ENCODE results near the gene PIGL.
"Not testable (repeated sequence)": the region's sequence is repeated elsewhere in the genome, so short reads cannot be mapped to it uniquely, and the experiment has no call there.

PIGL gene

GRCh38 chr17:16304830-16305229, 87.8 kb downstream of the PIGL start:
- DNase-seq: no peak

GRCh38 chr17:16306211-16306610, 89.2 kb downstream of the PIGL start:
- DNase-seq: no peak

- DNase-seq: not testable (repeated sequence)
Measured at GRCh38 chr17:16312061-16312460, 95.1 kb downstream of the PIGL start.

- no peak for DNase-seq
Measured at GRCh38 chr17:16313139-16314090, 96.4 kb downstream of the PIGL start.

GRCh38 chr17:16314189-16314588, 97.2 kb downstream of the PIGL start:
- DNase-seq: no peak

GRCh38 chr17:16314859-16315258, 97.8 kb downstream of the PIGL start:
- DNase-seq: no peak

GRCh38 chr17:16319969-16320368, 103.0 kb downstream of the PIGL start:
- no peak for DNase-seq

- no peak for DNase-seq
Measured at GRCh38 chr17:16322636-16323035, 105.6 kb downstream of the PIGL start.

GRCh38 chr17:16325964-16326363, 109.0 kb downstream of the PIGL start:
- DNase-seq: no peak

- no peak for DNase-seq
Measured at GRCh38 chr17:16327018-16327417, 110.0 kb downstream of the PIGL start.

DNA sequence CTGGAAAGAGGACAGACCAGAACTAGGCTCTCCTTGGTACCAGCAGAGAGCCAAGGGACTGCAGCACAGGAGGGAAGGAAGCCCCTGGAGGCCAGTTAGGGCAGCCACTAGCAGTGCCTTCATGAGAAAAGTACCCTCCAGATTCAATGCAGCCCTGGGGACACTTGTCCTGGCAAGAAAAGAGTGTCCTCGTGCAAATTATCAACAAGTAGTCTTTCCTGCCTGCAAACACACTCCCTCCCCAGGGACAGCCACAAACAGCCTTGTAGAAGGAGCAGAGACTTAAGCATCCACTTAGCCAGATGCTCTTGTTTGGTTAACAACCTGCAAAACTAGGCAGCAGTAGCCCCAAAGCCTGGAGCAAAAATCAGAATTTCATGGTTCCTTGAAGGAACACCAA, 112.0 kb downstream of the PIGL start:
- no peak for DNase-seq

- peak in 1 of 56 donors; percentile 7 for DNase-seq
Measured at GRCh38 chr17:16329519-16330271, 112.7 kb downstream of the PIGL start.

DNA sequence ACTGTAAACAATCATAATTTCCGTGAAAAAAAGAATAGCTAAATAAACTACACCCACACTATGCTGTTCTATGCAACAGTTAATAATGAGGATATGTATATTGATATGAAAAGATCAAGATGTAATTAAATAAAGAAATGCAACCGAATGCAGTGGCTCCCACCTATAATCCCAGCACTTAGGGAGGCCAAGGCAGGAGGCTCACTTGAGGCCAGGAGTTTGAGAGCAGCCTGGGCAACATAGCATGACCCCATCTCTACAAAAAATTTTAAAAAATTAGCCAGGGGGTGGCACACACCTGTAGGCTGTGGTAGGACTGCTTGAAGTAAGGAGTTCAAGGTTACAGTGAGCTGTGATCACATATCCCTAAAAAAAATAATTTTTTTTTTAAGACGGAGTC, 121.4 kb downstream of the PIGL start:
- no peak for DNase-seq

DNA sequence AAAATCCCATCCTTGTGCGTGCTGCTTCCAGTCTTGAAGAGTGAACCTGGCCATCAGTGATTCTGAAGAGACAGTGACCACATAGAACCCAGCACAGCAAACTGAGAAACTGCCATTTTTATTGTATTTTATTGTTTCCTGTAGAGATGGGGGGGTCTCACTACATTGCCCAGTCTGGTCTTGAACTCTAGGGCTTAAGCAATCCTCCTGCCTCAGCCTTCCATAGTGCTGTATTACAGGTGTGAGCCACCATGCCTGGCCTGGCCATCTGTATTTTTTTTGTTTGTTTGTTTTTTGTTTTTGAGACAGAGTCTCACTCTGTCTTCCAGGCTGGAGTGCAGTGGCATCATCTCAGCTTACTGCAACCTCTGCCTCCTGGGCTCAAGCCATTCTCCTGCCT, 122.4 kb downstream of the PIGL start:
- DNase-seq: no peak

- DNase-seq: no peak
Measured at GRCh38 chr17:16339959-16340358, 122.9 kb downstream of the PIGL start.

DNA sequence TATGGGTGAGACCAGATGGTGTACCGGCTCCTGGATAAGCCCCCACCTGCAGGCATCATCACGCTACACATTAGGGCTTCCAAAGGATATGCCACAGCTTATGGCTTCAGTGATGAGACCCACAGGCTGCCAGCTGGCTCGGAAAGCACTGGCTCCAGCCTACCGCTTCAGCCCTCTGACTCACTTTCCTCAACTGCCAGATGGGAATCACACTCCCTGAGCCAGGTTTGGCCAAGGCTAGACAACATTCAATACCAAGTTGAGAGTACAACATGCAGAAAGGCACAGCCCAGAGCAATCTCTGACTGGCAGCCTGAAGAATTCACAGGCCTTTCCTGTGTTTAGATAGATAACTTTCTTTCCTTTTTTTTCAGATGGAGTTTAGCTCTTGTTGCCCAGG, 126.0 kb downstream of the PIGL start:
- DNase-seq: no peak

DNA sequence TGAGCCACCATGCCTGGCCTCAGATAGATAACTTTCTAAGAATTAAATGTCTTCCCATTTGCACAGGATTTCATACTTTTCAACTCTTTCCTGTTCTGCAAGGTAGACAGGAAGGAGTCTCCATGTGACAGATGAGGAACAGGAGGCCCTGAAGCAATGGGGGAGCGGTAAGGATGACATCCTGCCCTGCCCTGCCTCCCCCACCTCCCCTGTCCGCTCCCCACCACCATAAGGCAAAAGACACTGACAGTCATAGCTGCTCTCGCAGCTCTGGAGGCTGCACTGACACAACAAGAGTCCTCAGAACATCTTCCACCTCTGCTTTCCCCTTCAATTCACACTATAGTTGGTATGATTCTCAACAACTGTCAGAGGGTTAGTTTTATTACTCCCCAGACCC, 126.6 kb downstream of the PIGL start:
- no peak for DNase-seq

DNA sequence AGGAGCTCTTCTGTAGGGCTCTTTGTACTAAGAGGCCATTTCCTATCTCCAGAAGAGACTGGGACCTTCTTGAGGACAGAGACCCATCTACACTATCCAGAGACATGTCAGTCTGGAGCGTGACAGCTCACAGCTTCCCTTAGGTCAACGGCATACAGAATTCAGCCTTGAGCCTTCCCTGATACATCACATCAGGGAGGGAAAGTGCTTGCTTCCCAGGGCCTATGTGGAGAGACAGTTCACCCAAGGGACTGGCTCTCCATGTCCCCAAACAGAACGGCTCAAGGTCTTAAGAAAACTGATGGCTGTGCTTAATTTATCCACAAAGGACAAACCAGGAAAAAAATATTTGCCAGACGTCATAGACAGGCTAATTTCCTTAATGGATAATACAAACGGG, 128.6 kb downstream of the PIGL start:
- no peak for DNase-seq

GRCh38 chr17:16346721-16347271, 129.8 kb downstream of the PIGL start:
- no peak for DNase-seq

- no peak for DNase-seq
Measured at GRCh38 chr17:16348586-16348985, 131.6 kb downstream of the PIGL start.

- no peak for DNase-seq
Measured at GRCh38 chr17:16349431-16349830, 132.4 kb downstream of the PIGL start.

- no peak for DNase-seq
Measured at GRCh38 chr17:16351831-16352230, 134.8 kb downstream of the PIGL start.
